HepG2 (cell line): ENCODE results near the gene RAB1B. TPM values are rescaled to one million over a fixed set of nuclear protein-coding genes. Genes with fewer than 3 reads are reported as not detected.

Source experiments
- CBFB ChIP-seq: sonication (generic); formaldehyde crosslinking; IDR thresholded peaks from 2 replicates; pipeline ENCODE4 v1.4.0; 2020; ENCODE audit warnings: missing genetic modification reagents
- E2F2 ChIP-seq: sonication (generic); formaldehyde crosslinking; IDR thresholded peaks from 2 replicates; pipeline ENCODE4 v1.4.0; 2020; ENCODE audit warnings: missing genetic modification reagents, borderline replicate concordance
- GATA4 ChIP-seq: sonication (generic); IDR thresholded peaks from 2 replicates; pipeline ENCODE4 v1.6.1; 2016; ENCODE audit warnings: antibody characterized with exemption, low read depth, borderline replicate concordance
- JARID2 ChIP-seq: sonication (generic); formaldehyde crosslinking; IDR thresholded peaks from 2 replicates; pipeline ENCODE4 v1.8.1; 2023; ENCODE audit warnings: missing genetic modification reagents, inconsistent platforms; ENCODE audit not compliant: insufficient replicate concordance
- KDM2A ChIP-seq: sonication (generic); formaldehyde crosslinking; IDR thresholded peaks from 2 replicates; pipeline ENCODE4 v1.4.0; 2020; ENCODE audit warnings: low read depth, missing genetic modification reagents, borderline replicate concordance
- KMT2A ChIP-seq: sonication (generic); formaldehyde crosslinking; IDR thresholded peaks from 2 replicates; pipeline ENCODE4 v1.4.0; 2020; ENCODE audit warnings: missing genetic modification reagents
- MIXL1 ChIP-seq: IDR thresholded peaks from 2 replicates; pipeline ENCODE4 v1.6.1; 2016
- MTF2 ChIP-seq: sonication (generic); formaldehyde crosslinking; IDR thresholded peaks from 2 replicates; pipeline ENCODE4 v1.5.0; 2020; ENCODE audit warnings: missing genetic modification reagents, borderline replicate concordance
- NFKBIZ ChIP-seq: IDR thresholded peaks from 2 replicates; pipeline ENCODE4 v1.6.1; 2018; ENCODE audit warnings: missing genetic modification reagents, missing compliant biosample characterization
- NONO ChIP-seq, 2 experiments: fragments of 450-650 bp in 1 of 2; sonication (generic) in 1 of 2; formaldehyde crosslinking in 1 of 2; IDR thresholded peaks in 1 of 2; conservative IDR thresholded peaks in 1 of 2; 2 replicates each; pipeline versions ENCODE4 v1.6.1 to v1.8.0; 2017 to 2022; ENCODE audit warnings: mild to moderate bottlenecking in 1 of 2, missing genetic modification reagents in 1 of 2, moderate library complexity in 1 of 2
- RFX5 ChIP-seq: IDR thresholded peaks from 2 replicates; pipeline ENCODE4 v1.6.1; 2011; ENCODE audit warnings: low read depth, low read length, improper control_type of control experiment
- RXRA ChIP-seq: sonication (generic); formaldehyde crosslinking; IDR thresholded peaks from 2 replicates; pipeline ENCODE4 v1.5.1; 2020; ENCODE audit warnings: missing genetic modification reagents
- THAP11 ChIP-seq: IDR thresholded peaks from 2 replicates; pipeline ENCODE4 v1.6.1; 2016; ENCODE audit warnings: missing biosample characterization, missing genetic modification reagents
- THAP7 ChIP-seq: sonication (generic); formaldehyde crosslinking; IDR thresholded peaks from 2 replicates; pipeline ENCODE4 v1.8.1; 2023; ENCODE audit warnings: mild to moderate bottlenecking, missing genetic modification reagents
- ZBTB33 ChIP-seq: sonication (generic); formaldehyde crosslinking; IDR thresholded peaks from 2 replicates; pipeline ENCODE4 v1.4.0; 2020; ENCODE audit warnings: missing genetic modification reagents
- ZHX2 ChIP-seq, 2 experiments: sonication (generic) in 1 of 2; formaldehyde crosslinking in 1 of 2; IDR thresholded peaks; 2 replicates each; pipeline versions ENCODE4 v1.6.1 to v1.9.0; 2014 to 2022; ENCODE audit warnings: antibody characterized with exemption in 1 of 2, borderline replicate concordance in 1 of 2, inconsistent platforms in 1 of 2, low read depth in 1 of 2, missing genetic modification reagents in 1 of 2
- ZNF124 ChIP-seq: sonication (generic); formaldehyde crosslinking; IDR thresholded peaks from 2 replicates; pipeline ENCODE4 v1.4.0; 2020; ENCODE audit warnings: missing genetic modification reagents
- ZNF326 ChIP-seq: sonication (generic); formaldehyde crosslinking; IDR thresholded peaks from 2 replicates; pipeline ENCODE4 v1.4.0; 2020; ENCODE audit warnings: missing genetic modification reagents, borderline replicate concordance
- polyA plus RNA-seq, 8 experiments: library from polyadenylated mRNA; depleted of rRNA in 3 of 8; stranded (reverse) in 7 of 8; unstranded in 1 of 8; fragments of >200 nt; fragmentation: Illumina TruSeq in 4 of 8; extraction: Trizol in 4 of 8; gene quantifications; 2 replicates each; pipeline versions ENCODE4 v1.2.1 to v1.2.3, GENCODE V29; 2011 to 2016; ENCODE audit warnings: low read depth in 4 of 8, missing spikeins in 1 of 8, mixed read lengths in 1 of 8; ENCODE audit not compliant: insufficient read depth in 1 of 8
- total RNA-seq, 5 experiments: library from RNA; depleted of rRNA; stranded (reverse); fragments of >200 nt; fragmentation: Illumina TruSeq; extraction: Trizol; gene quantifications; 2 replicates each; pipeline ENCODE4 v1.2.3, GENCODE V29; 2016; ENCODE audit warnings: low read depth in 1 of 5

RAB1B gene
- total and polyA plus RNA-seq, 2 of the 13 experiments (the other 11 are each of a cell fraction or from before 2014, with no cell fraction given), result 77.9 to 87.9 TPM

GRCh38 chr11:66282468-66283455 is 14.3 kb downstream of the RAB1B start (continued):
- TF ChIP-seq ZHX2 (IDR thresholded peaks at IDR 0.05; ENCODE audit: low read depth), result no peak
- TF ChIP-seq ZHX2 (CRISPR knock-in tag; IDR thresholded peaks at IDR 0.05; ENCODE audit: borderline replicate concordance), result no peak
- TF ChIP-seq KMT2A (CRISPR knock-in tag), result no peak
- peak; percentile 89 for TF ChIP-seq RFX5
- TF ChIP-seq JARID2 (CRISPR knock-in tag), result no peak
- no peak for TF ChIP-seq GATA4
- TF ChIP-seq ZNF124 (CRISPR knock-in tag), result peak; percentile 78; the same call in 1 of the 2 replicates
- TF ChIP-seq KDM2A (CRISPR knock-in tag), result peak; percentile 100
- no peak for TF ChIP-seq THAP7 (CRISPR knock-in tag)
- peak; percentile 52; the same call in 1 of the 2 replicates for TF ChIP-seq NFKBIZ (CRISPR knock-in tag)
- TF ChIP-seq NONO (IDR thresholded peaks at IDR 0.05), result no peak
- peak; percentile 82 for TF ChIP-seq NONO (CRISPR knock-in tag; conservative IDR thresholded peaks at IDR 0.05)
- peak; percentile 47; the same call in 1 of the 2 replicates for TF ChIP-seq ZBTB33
- peak; percentile 78 for TF ChIP-seq THAP11 (CRISPR knock-in tag)
- no peak for TF ChIP-seq MIXL1 (CRISPR knock-in tag)
- TF ChIP-seq RXRA (CRISPR knock-in tag), result peak; percentile 62; the same call in 1 of the 2 replicates
- TF ChIP-seq ZNF326 (CRISPR knock-in tag), result peak; percentile 98
- peak; percentile 77 for TF ChIP-seq CBFB (CRISPR knock-in tag)
- TF ChIP-seq E2F2 (CRISPR knock-in tag), result no peak
- TF ChIP-seq MTF2 (CRISPR knock-in tag), result no peak
